Frontal cortex (tissue), 1 donor: ENCODE data around the gene UPK1A. TPM values are rescaled to one million over a fixed set of nuclear protein-coding genes. Genes with fewer than 3 reads are reported as not detected.

Source experiments
- total RNA-seq: library from RNA; depleted of rRNA; stranded (reverse); fragments of >200 nt; gene quantifications from one replicate; pipeline ENCODE4 v1.2.3, GENCODE V29; 2014

The UPK1A gene
- total RNA-seq, 1 donor from 2014 or later: not detected

Other genes with a start within 250 kb of the UPK1A start
- under 0.01 TPM for gene FFAR2, start 218.3 kb upstream of the UPK1A start, total RNA-seq
- not detected for gene KRTDAP, start 176.1 kb upstream of the UPK1A start, total RNA-seq
- gene DMKN, start 152.9 kb upstream of the UPK1A start, total RNA-seq: under 0.01 TPM
- gene SBSN, start 138.2 kb upstream of the UPK1A start, total RNA-seq: not detected
- not detected for gene GAPDHS, start 133.1 kb upstream of the UPK1A start, total RNA-seq
- gene TMEM147, start 120.9 kb upstream of the UPK1A start, total RNA-seq: 50.1 TPM
- not detected for gene ATP4A, start 102.9 kb upstream of the UPK1A start, total RNA-seq
- not detected for gene PMIS2, start 80.3 kb upstream of the UPK1A start, total RNA-seq
- 5.3 TPM for gene HAUS5, start 53.8 kb upstream of the UPK1A start, total RNA-seq
- 21.6 TPM for gene RBM42, start 37.5 kb upstream of the UPK1A start, total RNA-seq
- gene ETV2, start 24.8 kb upstream of the UPK1A start, total RNA-seq: 0.82 TPM
- gene COX6B1, start 18.2 kb upstream of the UPK1A start, total RNA-seq: 210 TPM
- gene ZBTB32, start 38.0 kb downstream of the UPK1A start, total RNA-seq: not detected
- gene KMT2B, start 51.5 kb downstream of the UPK1A start, total RNA-seq: 3.7 TPM
- 2.9 TPM for gene IGFLR1, start 75.9 kb downstream of the UPK1A start, total RNA-seq
- gene U2AF1L4, start 78.9 kb downstream of the UPK1A start, total RNA-seq: 9.4 TPM
- gene PSENEN, start 79.1 kb downstream of the UPK1A start, total RNA-seq: 5.7 TPM
- gene LIN37, start 82.1 kb downstream of the UPK1A start, total RNA-seq: 9.0 TPM
- under 0.01 TPM for gene HSPB6, start 90.5 kb downstream of the UPK1A start, total RNA-seq
- gene PROSER3, start 91.7 kb downstream of the UPK1A start, total RNA-seq: 3.3 TPM
- 52.6 TPM for gene ARHGAP33, start 109.0 kb downstream of the UPK1A start, total RNA-seq
- gene PRODH2, start 146.3 kb downstream of the UPK1A start, total RNA-seq: not detected
- gene NPHS1, start 186.0 kb downstream of the UPK1A start, total RNA-seq: 1.2 TPM
- gene KIRREL2, start 190.4 kb downstream of the UPK1A start, total RNA-seq: 0.41 TPM
- 214 TPM for gene APLP1, start 202.1 kb downstream of the UPK1A start, total RNA-seq
- 2.4 TPM for gene NFKBID, start 234.0 kb downstream of the UPK1A start, total RNA-seq
- gene HCST, start 236.0 kb downstream of the UPK1A start, total RNA-seq: 0.41 TPM
- gene TYROBP, start 241.8 kb downstream of the UPK1A start, total RNA-seq: 2.9 TPM